Hepatocyte (in vitro differentiated cells): Measurements from ENCODE around the gene SLC22A8. TPM values are rescaled to one million over a fixed set of nuclear protein-coding genes. Genes with fewer than 3 reads are reported as not detected.

Experiments
- DNase-seq: peaks from one replicate; pipeline ENCODE4 v3.0.0-alpha.2; 2016; ENCODE audit warnings: low spot score
- H2AFZ ChIP-seq: fragments of 200-600 bp; sonication (generic); 2 replicates; pipeline ENCODE4 v1.6.0; 2016; ENCODE audit warnings: antibody characterized with exemption, mild to moderate bottlenecking
- H3K27ac ChIP-seq: fragments of 200-600 bp; sonication (generic); 2 replicates; pipeline ENCODE4 v1.5.1; 2016; ENCODE audit warnings: mild to moderate bottlenecking
- H3K27me3 ChIP-seq: fragments of 200-600 bp; sonication (generic); 2 replicates; pipeline ENCODE4 v1.6.1; 2016
- H3K36me3 ChIP-seq: fragments of 200-600 bp; sonication (generic); replicated peaks from 2 replicates; pipeline ENCODE4 v1.5.1; 2016; ENCODE audit warnings: low read depth; ENCODE audit not compliant: insufficient read depth
- H3K4me1 ChIP-seq: fragments of 200-600 bp; sonication (generic); 2 replicates; pipeline ENCODE4 v1.5.1; 2016; ENCODE audit warnings: mild to moderate bottlenecking, moderate library complexity; ENCODE audit not compliant: insufficient read depth
- H3K4me2 ChIP-seq: fragments of 200-600 bp; sonication (generic); 2 replicates; pipeline ENCODE4 v1.6.0; 2016
- H3K4me3 ChIP-seq: fragments of 200-600 bp; sonication (generic); 2 replicates; pipeline ENCODE4 v1.5.1; 2016; ENCODE audit warnings: mild to moderate bottlenecking
- H3K79me2 ChIP-seq: fragments of 200-600 bp; sonication (generic); 2 replicates; pipeline ENCODE4 v1.6.0; 2017; ENCODE audit warnings: mild to moderate bottlenecking
- H3K9me2 ChIP-seq: fragments of 200-600 bp; sonication (generic); replicated peaks from 2 replicates; pipeline ENCODE4 v1.6.0; 2017; ENCODE audit warnings: mild to moderate bottlenecking; ENCODE audit not compliant: insufficient read depth
- H3K9me3 ChIP-seq: fragments of 200-600 bp; sonication (generic); 2 replicates; pipeline ENCODE4 v1.5.1; 2016; ENCODE audit warnings: low read depth, mild to moderate bottlenecking
- H4K20me1 ChIP-seq: fragments of 200-600 bp; sonication (generic); 2 replicates; pipeline ENCODE4 v1.6.0; 2016; ENCODE audit warnings: mild to moderate bottlenecking; ENCODE audit not compliant: insufficient read depth, poor library complexity, severe bottlenecking
- CTCF ChIP-seq: fragments of 200-600 bp; sonication (generic); IDR thresholded peaks from 2 replicates; pipeline ENCODE4 v1.5.1; 2016; ENCODE audit warnings: antibody characterized with exemption, mild to moderate bottlenecking; ENCODE audit not compliant: poor library complexity
- EZH2 ChIP-seq: fragments of 200-600 bp; sonication (generic); IDR thresholded peaks from 2 replicates; pipeline ENCODE4 v1.6.1; 2016; ENCODE audit warnings: antibody characterized with exemption, mild to moderate bottlenecking, borderline replicate concordance
- EZH2phosphoT487 ChIP-seq: fragments of 200-600 bp; sonication (generic); IDR thresholded peaks from one replicate; pipeline ENCODE4 v1.6.1; 2018; ENCODE audit warnings: antibody characterized with exemption, mild to moderate bottlenecking, low read depth, moderate library complexity; ENCODE audit not compliant: unreplicated experiment, severe bottlenecking
- WGBS: methylation state at CpG from one replicate; pipeline ENCODE4 v1.1.6; 2016; ENCODE audit warnings: low lambda C conversion rate; ENCODE audit errors: missing lambda C conversion rate; 5-methylcytosine and 5-hydroxymethylcytosine counted together
- polyA plus RNA-seq: library from polyadenylated mRNA; unstranded; fragments of >200 nt; fragmentation: Nextera tagmentation; extraction: Ambion mirVana; gene quantifications from 2 replicates; pipeline ENCODE4 v1.2.1, GENCODE V29; 2016
- total RNA-seq: library from RNA; depleted of rRNA; stranded (reverse); fragments of >200 nt; gene quantifications from 2 replicates; pipeline ENCODE4 v1.2.3, GENCODE V29; 2014

The SLC22A8 gene
- total and polyA plus RNA-seq, 2 experiments from 2014 or later, result 0.41 TPM; not detected in 1

- H3K9me2 ChIP-seq, result no peaks in the 10 kb centered on the region
- H3K36me3 ChIP-seq, result no peaks in the 10 kb centered on the region
- H3K4me2 ChIP-seq, result no peak overlapping the region
- WGBS, result 96% methylated on average over 5 of the region's 5 CpGs
- no peaks in the 10 kb centered on the region for H3K27me3 ChIP-seq
- no peaks in the 10 kb centered on the region for H3K79me2 ChIP-seq
- no peak for TF ChIP-seq CTCF
- no peak for TF ChIP-seq EZH2
- TF ChIP-seq EZH2phosphoT487, result no peak
- no peak overlapping the region for H2AFZ ChIP-seq
- H3K4me1 ChIP-seq, result no peaks in the 10 kb centered on the region
- no peak overlapping the region for H3K4me3 ChIP-seq
- DNase-seq, result no peak
- H3K9me3 ChIP-seq, result no peaks in the 10 kb centered on the region
- no peaks in the 10 kb centered on the region for H4K20me1 ChIP-seq
- no peak overlapping the region for H3K27ac ChIP-seq
Measured at GRCh38 chr11:62999156-62999555, 16.5 kb downstream of the SLC22A8 start.

GRCh38 chr11:62996271-62996670 is 19.4 kb downstream of the SLC22A8 start:
- 46% methylated on average over 1 of the region's 1 CpG for WGBS
- no peak for DNase-seq
- Histone ChIP-seq H2AFZ (no peak overlapping the region), H3K27me3 (no peaks in the 10 kb centered on the region), H3K36me3 (no peaks in the 10 kb centered on the region), H3K9me3 (no peaks in the 10 kb centered on the region), H3K79me2 (no peaks in the 10 kb centered on the region), H3K27ac (no peak overlapping the region), H3K4me2 (no peak overlapping the region), H3K4me3 (no peak overlapping the region), H4K20me1 (no peaks in the 10 kb centered on the region), H3K4me1 (no peaks in the 10 kb centered on the region), H3K9me2 (no peaks in the 10 kb centered on the region)
- TF ChIP-seq EZH2phosphoT487 (no peak), CTCF (no peak), EZH2 (no peak)

DNA sequence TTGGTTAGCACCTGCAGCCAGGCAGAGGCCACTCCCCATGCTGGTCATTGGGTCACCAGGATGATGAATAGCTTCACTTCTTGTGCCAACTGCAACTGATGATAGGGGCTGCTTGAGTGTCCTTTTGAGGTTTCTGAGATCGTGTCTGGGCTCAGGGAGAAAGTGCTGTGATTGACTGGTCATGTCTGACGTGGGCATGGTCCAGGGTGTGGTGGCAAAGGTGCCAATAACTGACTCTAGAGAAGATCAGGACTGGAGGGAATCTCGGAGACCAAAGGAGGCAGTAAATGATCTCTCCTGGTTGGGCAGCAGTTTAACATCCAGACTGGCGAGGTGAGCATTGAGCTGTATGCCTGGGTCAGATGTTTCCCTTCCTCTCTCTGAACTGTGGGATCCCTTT is 20.9 kb downstream of the SLC22A8 start:
- H3K9me3 ChIP-seq, result no peaks in the 10 kb centered on the region
- no peaks in the 10 kb centered on the region for H3K79me2 ChIP-seq
- DNase-seq, result no peak
- H3K4me3 ChIP-seq, result no peak overlapping the region
- no peak overlapping the region for H3K4me2 ChIP-seq
- no peaks in the 10 kb centered on the region for H4K20me1 ChIP-seq
- H3K9me2 ChIP-seq, result no peaks in the 10 kb centered on the region
- no peak overlapping the region for H3K27ac ChIP-seq
- TF ChIP-seq EZH2phosphoT487 (no peak), EZH2 (no peak), CTCF (no peak)
- H3K36me3 ChIP-seq, result no peaks in the 10 kb centered on the region
- 82% methylated on average over 4 of the region's 4 CpGs for WGBS
- H3K27me3 ChIP-seq, result no peaks in the 10 kb centered on the region
- no peak overlapping the region for H2AFZ ChIP-seq
- no peaks in the 10 kb centered on the region for H3K4me1 ChIP-seq

DNA sequence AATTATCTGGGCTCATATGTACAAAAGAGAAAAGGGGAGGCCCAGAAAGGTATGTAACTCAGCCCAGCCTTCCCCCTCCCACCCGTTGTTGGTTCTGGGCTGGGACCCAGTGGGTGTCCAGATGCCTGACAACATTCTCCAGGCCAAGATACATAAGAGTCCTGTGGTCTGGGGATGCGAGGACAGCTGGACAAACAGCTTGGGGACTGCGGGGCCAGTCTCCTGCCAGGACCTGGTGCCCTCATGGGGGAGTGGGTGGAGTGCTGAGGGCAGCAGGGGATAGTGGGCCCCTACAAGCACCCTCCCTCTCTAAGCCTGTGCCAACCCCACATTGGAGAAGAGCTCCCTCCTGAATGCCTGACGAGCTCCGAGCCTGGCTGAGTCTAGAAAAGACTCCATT is 27.4 kb downstream of the SLC22A8 start:
- Histone ChIP-seq H3K27ac (no peak overlapping the region), H3K36me3 (no peaks in the 10 kb centered on the region), H3K4me1 (no peaks in the 10 kb centered on the region), H3K4me3 (no peak overlapping the region), H3K79me2 (no peaks in the 10 kb centered on the region), H3K27me3 (no peaks in the 10 kb centered on the region), H3K4me2 (no peak overlapping the region), H3K9me3 (no peaks in the 10 kb centered on the region), H2AFZ (no peak overlapping the region), H4K20me1 (no peaks in the 10 kb centered on the region), H3K9me2 (no peaks in the 10 kb centered on the region)
- WGBS, result 74% methylated on average over 3 of the region's 5 CpGs
- TF ChIP-seq EZH2phosphoT487 (no peak), CTCF (no peak), EZH2 (no peak)
- DNase-seq, result no peak
